Fibroblast of lung (primary cell): Measurements from ENCODE around the gene PRPF31. TPM values are rescaled to one million over a fixed set of nuclear protein-coding genes. Genes with fewer than 3 reads are reported as not detected.
"Not testable (repeated sequence)": the region's sequence is repeated elsewhere in the genome, so short reads cannot be mapped to it uniquely, and the experiment has no call there.

Experiments used
- DNase-seq, 2 donors: peaks; one replicate each; pipeline versions ENCODE4 v3.0.0 to v3.0.0-alpha.2; 2010; ENCODE audit warnings: low read depth in 2 of 2
- H2AFZ ChIP-seq: 2 replicates; pipeline ENCODE4 v1.5.1; 2012; ENCODE audit warnings: low read length, control low read depth, inconsistent platforms
- H3K27ac ChIP-seq: 2 replicates; pipeline ENCODE4 v1.5.1; 2011; ENCODE audit warnings: low read length, control low read depth; ENCODE audit not compliant: insufficient read depth
- H3K27me3 ChIP-seq: 2 replicates; pipeline ENCODE4 v1.5.1; 2011; ENCODE audit warnings: mild to moderate bottlenecking, low read length; ENCODE audit not compliant: control insufficient read depth, insufficient read depth
- H3K36me3 ChIP-seq: 2 replicates; pipeline ENCODE4 v1.5.1; 2011; ENCODE audit warnings: low read length; ENCODE audit not compliant: control insufficient read depth, insufficient read depth
- H3K4me1 ChIP-seq: 2 replicates; pipeline ENCODE4 v1.5.1; 2011; ENCODE audit warnings: low read length; ENCODE audit not compliant: control insufficient read depth, insufficient read depth; ENCODE audit errors: extremely low read depth
- H3K4me2 ChIP-seq: 2 replicates; pipeline ENCODE4 v1.5.1; 2011; ENCODE audit warnings: low read length, control low read depth; ENCODE audit not compliant: insufficient read depth; ENCODE audit errors: extremely low read depth
- H3K4me3 ChIP-seq, 4 experiments: fragments of 200-600 bp in 1 of 4; sonication (generic) in 1 of 4; replicated peaks in 1 of 4; 2 replicates each; pipeline ENCODE4 v1.5.1; 2011 to 2016; ENCODE audit warnings: low read length in 4 of 4, low read depth in 3 of 4, mild to moderate bottlenecking in 3 of 4, control low read depth in 2 of 4, inconsistent platforms in 1 of 4, mixed read lengths in 1 of 4; ENCODE audit not compliant: insufficient read depth in 1 of 4; ENCODE audit errors: control extremely low read depth in 1 of 4
- H3K79me2 ChIP-seq: 2 replicates; pipeline ENCODE4 v1.5.1; 2012; ENCODE audit warnings: mild to moderate bottlenecking, low read length, inconsistent platforms; ENCODE audit not compliant: control insufficient read depth, insufficient read depth
- H3K9ac ChIP-seq: 2 replicates; pipeline ENCODE4 v1.5.1; 2011; ENCODE audit warnings: mild to moderate bottlenecking, low read length, control low read depth; ENCODE audit not compliant: insufficient read depth
- H3K9me3 ChIP-seq: 2 replicates; pipeline ENCODE4 v1.5.1; 2012; ENCODE audit warnings: low read depth, low read length; ENCODE audit not compliant: control insufficient read depth, insufficient read depth
- H4K20me1 ChIP-seq: 2 replicates; pipeline ENCODE4 v1.5.1; 2011; ENCODE audit warnings: low read length; ENCODE audit not compliant: control insufficient read depth, insufficient read depth; ENCODE audit errors: extremely low read depth
- EZH2 ChIP-seq: IDR thresholded peaks from 2 replicates; pipeline ENCODE4 v1.5.1; 2012; ENCODE audit warnings: low read length, control low read depth, mild to moderate bottlenecking; ENCODE audit errors: missing control alignments
- polyA plus RNA-seq, 2 donors: library from polyadenylated mRNA; depleted of rRNA in 1 of 2; stranded (reverse) in 1 of 2; unstranded in 1 of 2; fragments of >200 nt; gene quantifications; 2 replicates each; pipeline ENCODE4 v1.2.1, GENCODE V29; 2011 to 2012; ENCODE audit warnings: missing spikeins in 1 of 2
- total RNA-seq: library from RNA; depleted of rRNA; stranded (reverse); fragments of >200 nt; gene quantifications from 2 replicates; pipeline ENCODE4 v1.2.1, GENCODE V29; 2014
- TF ChIP-seq, protein P1 (sequence below), 2 donors: IDR thresholded peaks in 1 of 2; conservative IDR thresholded peaks in 1 of 2; 1 replicate in 1 of 2; 2 replicates in 1 of 2; pipeline ENCODE4 v1.5.1; 2011 to 2012; ENCODE audit warnings: low read length in 2 of 2, control low read depth in 1 of 2, inconsistent platforms in 1 of 2, low read depth in 1 of 2, mild to moderate bottlenecking in 1 of 2

The PRPF31 gene
- total and polyA plus RNA-seq, 2 donors (not counting 1 experiment from before 2014, with no cell fraction given) = 45.2 to 48.7 TPM

DNA sequence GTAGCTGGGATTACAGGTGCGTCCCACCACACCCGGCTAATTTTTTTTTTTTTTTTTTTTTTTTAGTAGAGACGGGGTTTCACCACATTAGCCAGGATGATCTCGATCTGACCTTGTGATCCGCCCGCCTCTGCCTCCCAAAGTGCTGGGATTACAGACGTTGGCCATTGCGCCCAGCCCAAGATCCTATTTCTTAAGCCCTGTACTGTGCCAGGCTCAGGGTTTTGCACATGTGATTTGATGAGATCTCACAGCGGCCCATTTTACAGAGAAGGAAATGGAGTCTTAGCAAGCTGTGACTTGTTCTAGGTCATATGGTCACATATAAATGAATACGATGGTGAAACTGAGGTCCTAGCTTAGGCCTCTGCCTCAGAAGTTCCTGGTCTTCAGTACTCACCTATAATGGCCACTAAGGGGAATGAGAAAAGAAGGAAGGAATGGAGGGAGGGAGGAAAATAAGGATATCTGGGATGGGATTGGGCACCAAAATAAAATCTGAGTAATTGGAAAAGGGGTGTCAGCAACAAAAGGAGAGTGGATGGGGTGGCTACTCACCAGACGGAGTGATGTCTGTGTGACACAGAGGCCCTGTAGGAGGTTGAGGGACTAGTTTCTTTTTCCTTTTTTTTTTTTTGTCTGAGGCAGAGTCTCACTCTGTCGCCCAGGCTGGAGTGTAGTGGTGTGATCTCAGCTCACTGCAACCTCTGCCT lies 16.2 kb upstream of the PRPF31 start:
- no peak overlapping the region for H3K4me2 ChIP-seq
- no peaks in the 10 kb centered on the region for H3K36me3 ChIP-seq
- H3K27ac ChIP-seq = no peak overlapping the region
- no peaks in the 10 kb centered on the region for H3K27me3 ChIP-seq
- H3K4me1 ChIP-seq = peaks cover 2% of the 10 kb centered on the region
- H2AFZ ChIP-seq = no peak overlapping the region
- no peak overlapping the region for H3K9ac ChIP-seq
- no peaks in the 10 kb centered on the region for H3K9me3 ChIP-seq
- H3K4me3 ChIP-seq = no peak overlapping the region
- H4K20me1 ChIP-seq = no peaks in the 10 kb centered on the region
- no peak for DNase-seq
- H3K79me2 ChIP-seq = peaks cover 10% of the 10 kb centered on the region
- TF ChIP-seq, protein P1, sequence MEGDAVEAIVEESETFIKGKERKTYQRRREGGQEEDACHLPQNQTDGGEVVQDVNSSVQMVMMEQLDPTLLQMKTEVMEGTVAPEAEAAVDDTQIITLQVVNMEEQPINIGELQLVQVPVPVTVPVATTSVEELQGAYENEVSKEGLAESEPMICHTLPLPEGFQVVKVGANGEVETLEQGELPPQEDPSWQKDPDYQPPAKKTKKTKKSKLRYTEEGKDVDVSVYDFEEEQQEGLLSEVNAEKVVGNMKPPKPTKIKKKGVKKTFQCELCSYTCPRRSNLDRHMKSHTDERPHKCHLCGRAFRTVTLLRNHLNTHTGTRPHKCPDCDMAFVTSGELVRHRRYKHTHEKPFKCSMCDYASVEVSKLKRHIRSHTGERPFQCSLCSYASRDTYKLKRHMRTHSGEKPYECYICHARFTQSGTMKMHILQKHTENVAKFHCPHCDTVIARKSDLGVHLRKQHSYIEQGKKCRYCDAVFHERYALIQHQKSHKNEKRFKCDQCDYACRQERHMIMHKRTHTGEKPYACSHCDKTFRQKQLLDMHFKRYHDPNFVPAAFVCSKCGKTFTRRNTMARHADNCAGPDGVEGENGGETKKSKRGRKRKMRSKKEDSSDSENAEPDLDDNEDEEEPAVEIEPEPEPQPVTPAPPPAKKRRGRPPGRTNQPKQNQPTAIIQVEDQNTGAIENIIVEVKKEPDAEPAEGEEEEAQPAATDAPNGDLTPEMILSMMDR (conservative IDR thresholded peaks at IDR 0.05 in 1 of 2, IDR thresholded peaks at IDR 0.05 in 1 of 2; ENCODE audit: low read depth in 1 of 2, low read length in 2 of 2) = no peak
- no peak for TF ChIP-seq EZH2

DNA sequence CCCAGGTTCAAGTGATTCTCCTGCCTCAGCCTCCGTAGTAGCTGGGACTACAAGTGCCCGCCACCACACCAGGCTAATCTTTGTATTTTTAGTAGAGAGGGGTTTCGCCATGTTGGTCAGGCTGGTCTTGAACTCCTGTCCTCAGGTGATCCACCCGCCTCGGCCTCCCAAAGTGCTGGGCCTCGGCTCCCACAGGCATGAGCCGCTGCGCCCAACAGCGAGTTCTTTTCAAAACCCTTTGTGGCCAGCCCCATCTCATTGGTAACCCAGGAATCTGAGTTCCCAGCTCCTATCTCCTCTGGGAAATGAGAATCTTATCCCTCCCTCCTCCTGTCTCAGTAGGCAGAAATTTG lies 15.7 kb upstream of the PRPF31 start:
- not testable (repeated sequence) for H3K9me3 ChIP-seq, H4K20me1 ChIP-seq, H2AFZ ChIP-seq, H3K27ac ChIP-seq, H3K4me3 ChIP-seq, H3K27me3 ChIP-seq, H3K4me1 ChIP-seq, DNase-seq, H3K36me3 ChIP-seq, H3K9ac ChIP-seq, H3K4me2 ChIP-seq
- peaks cover 11% of the 10 kb centered on the region for H3K79me2 ChIP-seq

DNA sequence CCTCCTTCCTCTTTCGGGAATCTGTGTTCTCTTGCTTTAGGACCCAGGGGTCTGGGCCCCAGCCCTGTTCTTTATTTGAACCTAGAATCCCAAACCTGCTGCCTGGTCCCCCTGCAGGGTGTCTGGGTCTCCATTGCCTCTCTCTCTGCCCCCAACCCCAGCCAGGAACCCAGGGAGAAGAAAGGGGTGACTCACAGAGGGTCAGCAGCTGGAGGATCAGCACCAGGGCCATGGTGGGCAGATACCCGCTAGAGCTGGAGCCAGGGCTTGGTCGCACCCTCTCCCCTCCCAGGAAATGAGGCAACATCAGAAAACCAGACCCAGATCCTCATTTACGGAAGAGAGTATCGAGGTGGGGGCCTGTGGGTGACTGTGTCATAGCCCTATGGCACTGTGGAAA lies 15.0 kb upstream of the PRPF31 start, which contains the start of gene OSCAR:
Gene OSCAR (minus strand): TSS at position 243 of the 400 bp plus-strand sequence. CDS start 11 bp downstream, at position 232.
- Histone ChIP-seq H3K9ac (no peak within 1 kb of the TSS), H3K4me2 (no peak within 1 kb of the TSS), H3K36me3 (no peaks in the 10 kb centered on the region), H2AFZ (no peak within 1 kb of the TSS), H3K27me3 (no peaks in the 10 kb centered on the region), H4K20me1 (no peaks in the 10 kb centered on the region), H3K9me3 (no peaks in the 10 kb centered on the region), H3K79me2 (peaks cover 11% of the 10 kb centered on the region), H3K4me1 (peaks cover 2% of the 10 kb centered on the region), H3K4me3 (no peak within 1 kb of the TSS), H3K27ac (no peak within 1 kb of the TSS)
- peak in 1 of 2 donors; percentile 21 for DNase-seq
- TF ChIP-seq, protein P1 (conservative IDR thresholded peaks at IDR 0.05 in 1 of 2, IDR thresholded peaks at IDR 0.05 in 1 of 2; ENCODE audit: low read depth in 1 of 2, low read length in 2 of 2) = no peak
- no peak for TF ChIP-seq EZH2
